Measurements from ENCODE around the gene AKR1D1.

AKR1D1 gene, protein sequence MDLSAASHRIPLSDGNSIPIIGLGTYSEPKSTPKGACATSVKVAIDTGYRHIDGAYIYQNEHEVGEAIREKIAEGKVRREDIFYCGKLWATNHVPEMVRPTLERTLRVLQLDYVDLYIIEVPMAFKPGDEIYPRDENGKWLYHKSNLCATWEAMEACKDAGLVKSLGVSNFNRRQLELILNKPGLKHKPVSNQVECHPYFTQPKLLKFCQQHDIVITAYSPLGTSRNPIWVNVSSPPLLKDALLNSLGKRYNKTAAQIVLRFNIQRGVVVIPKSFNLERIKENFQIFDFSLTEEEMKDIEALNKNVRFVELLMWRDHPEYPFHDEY

DNA sequence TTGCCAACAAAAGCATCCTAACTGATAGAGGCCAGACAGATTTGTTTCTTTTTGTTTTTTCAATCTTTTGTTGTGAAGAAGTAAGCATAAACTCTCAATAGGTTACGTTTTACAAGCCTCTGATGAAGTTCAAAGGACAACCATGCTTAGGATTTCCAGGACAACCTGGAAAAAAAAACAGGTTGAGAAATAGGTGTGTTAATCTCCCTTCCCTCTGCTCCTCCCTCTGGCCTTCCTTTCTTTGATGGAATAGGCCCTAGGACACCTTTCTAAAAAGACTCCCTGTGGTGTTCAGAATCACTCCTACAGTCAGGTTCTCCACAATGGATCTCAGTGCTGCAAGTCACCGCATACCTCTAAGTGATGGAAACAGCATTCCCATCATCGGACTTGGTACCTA is at the start of gene AKR1D1:
AKR1D1 (plus strand) TSS at position 264 of the 400 bp plus-strand sequence; CDS start at position 324, 60 bp downstream.
- no peaks in the 10 kb centered on the region for H4K20me1 ChIP-seq (ENCODE audit: insufficient read depth, low read length)
- TF ChIP-seq, protein P1, sequence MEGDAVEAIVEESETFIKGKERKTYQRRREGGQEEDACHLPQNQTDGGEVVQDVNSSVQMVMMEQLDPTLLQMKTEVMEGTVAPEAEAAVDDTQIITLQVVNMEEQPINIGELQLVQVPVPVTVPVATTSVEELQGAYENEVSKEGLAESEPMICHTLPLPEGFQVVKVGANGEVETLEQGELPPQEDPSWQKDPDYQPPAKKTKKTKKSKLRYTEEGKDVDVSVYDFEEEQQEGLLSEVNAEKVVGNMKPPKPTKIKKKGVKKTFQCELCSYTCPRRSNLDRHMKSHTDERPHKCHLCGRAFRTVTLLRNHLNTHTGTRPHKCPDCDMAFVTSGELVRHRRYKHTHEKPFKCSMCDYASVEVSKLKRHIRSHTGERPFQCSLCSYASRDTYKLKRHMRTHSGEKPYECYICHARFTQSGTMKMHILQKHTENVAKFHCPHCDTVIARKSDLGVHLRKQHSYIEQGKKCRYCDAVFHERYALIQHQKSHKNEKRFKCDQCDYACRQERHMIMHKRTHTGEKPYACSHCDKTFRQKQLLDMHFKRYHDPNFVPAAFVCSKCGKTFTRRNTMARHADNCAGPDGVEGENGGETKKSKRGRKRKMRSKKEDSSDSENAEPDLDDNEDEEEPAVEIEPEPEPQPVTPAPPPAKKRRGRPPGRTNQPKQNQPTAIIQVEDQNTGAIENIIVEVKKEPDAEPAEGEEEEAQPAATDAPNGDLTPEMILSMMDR (IDR thresholded peaks at IDR 0.05; ENCODE audit: borderline replicate concordance, extremely low read depth, low read length, poor library complexity, severe bottlenecking): no peak
- TF ChIP-seq EZH2 (IDR thresholded peaks at IDR 0.05; ENCODE audit: borderline replicate concordance, low read depth, low read length, severe bottlenecking): no peak
- ATAC-seq (ENCODE audit: insufficient read depth, low read depth) (no peak), DNase-seq (no peak)
- no peaks in the 10 kb centered on the region for H3K79me2 ChIP-seq (ENCODE audit: insufficient read depth, low read length)
- no peak within 1 kb of the TSS for H3K27ac ChIP-seq (ENCODE audit: low read length)
- no peak within 1 kb of the TSS for H2AFZ ChIP-seq (ENCODE audit: low read depth, low read length)
- no peak within 1 kb of the TSS for H3K4me3 ChIP-seq (ENCODE audit: low read depth in 1 of 2, low read length in 2 of 2)
- H3K36me3 ChIP-seq (ENCODE audit: insufficient read depth, low read length): no peaks in the 10 kb centered on the region
- H3K27me3 ChIP-seq (ENCODE audit: insufficient read depth, low read length, poor library complexity): no peaks in the 10 kb centered on the region
- no peak within 1 kb of the TSS for H3K4me2 ChIP-seq (ENCODE audit: insufficient read depth, low read length)
- no peak within 1 kb of the TSS for H3K9ac ChIP-seq (ENCODE audit: low read depth, low read length)
- H3K4me1 ChIP-seq (ENCODE audit: insufficient read depth, low read length): no peaks in the 10 kb centered on the region
- no peaks in the 10 kb centered on the region for H3K9me3 ChIP-seq (ENCODE audit: insufficient read depth, low read length, severe bottlenecking)

DNA sequence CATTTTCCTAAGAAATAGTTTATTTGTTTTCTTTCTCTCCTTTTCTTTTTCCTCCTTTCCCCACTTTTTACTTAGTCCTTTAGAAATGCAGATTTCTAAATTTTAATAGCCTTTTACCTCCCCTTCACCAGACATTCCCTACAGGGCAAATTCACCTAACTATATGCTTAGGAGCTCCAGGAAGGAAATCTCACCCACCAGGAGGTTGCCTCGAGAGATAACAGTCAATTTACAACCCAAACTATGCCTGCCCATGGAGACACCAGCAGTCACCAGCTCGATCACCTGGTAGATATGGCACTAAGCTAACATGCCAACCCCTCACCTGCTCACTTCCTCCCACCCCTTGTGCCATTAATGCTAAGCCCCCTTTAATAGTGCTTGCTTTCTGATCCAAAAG is 49.2 kb upstream of the AKR1D1 start:
- Histone ChIP-seq H3K79me2 (ENCODE audit: insufficient read depth, low read length) (no peaks in the 10 kb centered on the region), H3K27me3 (ENCODE audit: insufficient read depth, low read length, poor library complexity) (no peaks in the 10 kb centered on the region), H3K4me3 (ENCODE audit: low read depth in 1 of 2, low read length in 2 of 2) (no peak overlapping the region), H3K27ac (ENCODE audit: low read length) (no peak overlapping the region), H3K9ac (ENCODE audit: low read depth, low read length) (no peak overlapping the region), H3K9me3 (ENCODE audit: insufficient read depth, low read length, severe bottlenecking) (peaks cover 6% of the 10 kb centered on the region), H4K20me1 (ENCODE audit: insufficient read depth, low read length) (no peaks in the 10 kb centered on the region), H3K4me1 (ENCODE audit: insufficient read depth, low read length) (no peaks in the 10 kb centered on the region), H3K4me2 (ENCODE audit: insufficient read depth, low read length) (no peak overlapping the region), H3K36me3 (ENCODE audit: insufficient read depth, low read length) (no peaks in the 10 kb centered on the region), H2AFZ (ENCODE audit: low read depth, low read length) (no peak overlapping the region)
- TF ChIP-seq, protein P1 (IDR thresholded peaks at IDR 0.05; ENCODE audit: borderline replicate concordance, extremely low read depth, low read length, poor library complexity, severe bottlenecking): no peak
- no peak for TF ChIP-seq EZH2 (IDR thresholded peaks at IDR 0.05; ENCODE audit: borderline replicate concordance, low read depth, low read length, severe bottlenecking)
- ATAC-seq (ENCODE audit: insufficient read depth, low read depth) (no peak), DNase-seq (no peak)

GRCh38 chr7:138029126-138029525 is 47.1 kb upstream of the AKR1D1 start:
- TF ChIP-seq EZH2 (IDR thresholded peaks at IDR 0.05; ENCODE audit: borderline replicate concordance, low read depth, low read length, severe bottlenecking): no peak
- TF ChIP-seq, protein P1 (IDR thresholded peaks at IDR 0.05; ENCODE audit: borderline replicate concordance, extremely low read depth, low read length, poor library complexity, severe bottlenecking): no peak
- DNase-seq (no peak), ATAC-seq (ENCODE audit: insufficient read depth, low read depth) (no peak)
- peaks cover 4% of the 10 kb centered on the region for H3K9me3 ChIP-seq (ENCODE audit: insufficient read depth, low read length, severe bottlenecking)
- H3K36me3 ChIP-seq (ENCODE audit: insufficient read depth, low read length): no peaks in the 10 kb centered on the region
- H3K9ac ChIP-seq (ENCODE audit: low read depth, low read length): no peak overlapping the region
- H3K79me2 ChIP-seq (ENCODE audit: insufficient read depth, low read length): no peaks in the 10 kb centered on the region
- H4K20me1 ChIP-seq (ENCODE audit: insufficient read depth, low read length): no peaks in the 10 kb centered on the region
- H2AFZ ChIP-seq (ENCODE audit: low read depth, low read length): no peak overlapping the region
- no peak overlapping the region for H3K4me3 ChIP-seq (ENCODE audit: low read depth in 1 of 2, low read length in 2 of 2)
- H3K27me3 ChIP-seq (ENCODE audit: insufficient read depth, low read length, poor library complexity): no peaks in the 10 kb centered on the region
- H3K27ac ChIP-seq (ENCODE audit: low read length): no peak overlapping the region
- no peaks in the 10 kb centered on the region for H3K4me1 ChIP-seq (ENCODE audit: insufficient read depth, low read length)
- H3K4me2 ChIP-seq (ENCODE audit: insufficient read depth, low read length): no peak overlapping the region

Measured in DND-41 (cell line).